Neural progenitor cell (in vitro differentiated cells): Measurements from ENCODE around the gene HIBADH. TPM values are rescaled to one million over a fixed set of nuclear protein-coding genes. Genes with fewer than 3 reads are reported as not detected.

Experiments
- DNase-seq: peaks from one replicate; pipeline ENCODE4 v3.0.0-alpha.2; 2016; ENCODE audit warnings: low spot score
- H2AFZ ChIP-seq: fragments of 200-600 bp; sonication (generic); replicated peaks from 2 replicates; pipeline ENCODE4 v1.6.1; 2016; ENCODE audit warnings: antibody characterized with exemption
- H3F3A ChIP-seq: fragments of 200-600 bp; sonication (generic); 2 replicates; pipeline ENCODE4 v1.6.1; 2016; ENCODE audit warnings: antibody characterized with exemption, low read depth
- H3K27ac ChIP-seq: fragments of 200-600 bp; sonication (generic); 2 replicates; pipeline ENCODE4 v1.5.1; 2016; ENCODE audit warnings: mild to moderate bottlenecking
- H3K27me3 ChIP-seq: fragments of 200-600 bp; sonication (generic); 2 replicates; pipeline ENCODE4 v1.6.1; 2016; ENCODE audit warnings: mild to moderate bottlenecking, moderate library complexity
- H3K36me3 ChIP-seq: fragments of 200-600 bp; sonication (generic); 2 replicates; pipeline ENCODE4 v1.5.1; 2016
- H3K4me1 ChIP-seq: fragments of 200-600 bp; sonication (generic); 2 replicates; pipeline ENCODE4 v1.6.1; 2016; ENCODE audit warnings: mixed run types
- H3K4me2 ChIP-seq: fragments of 200-600 bp; sonication (generic); 2 replicates; pipeline ENCODE4 v1.6.1; 2016
- H3K4me3 ChIP-seq: fragments of 200-600 bp; sonication (generic); 2 replicates; pipeline ENCODE4 v1.5.1; 2016
- H3K79me2 ChIP-seq: fragments of 200-600 bp; sonication (generic); 2 replicates; pipeline ENCODE4 v1.6.1; 2016; ENCODE audit warnings: low read depth
- H3K9ac ChIP-seq: fragments of 200-600 bp; sonication (generic); 2 replicates; pipeline ENCODE4 v1.6.1; 2016
- H3K9me3 ChIP-seq: fragments of 200-600 bp; sonication (generic); 2 replicates; pipeline ENCODE4 v1.5.1; 2016; ENCODE audit warnings: low read depth
- H4K20me1 ChIP-seq: fragments of 200-600 bp; sonication (generic); 2 replicates; pipeline ENCODE4 v1.6.1; 2016; ENCODE audit warnings: low read depth
- H3K27ac Mint-ChIP-seq: 3 replicates; pipeline ENCODE4 v1.8.0; 2021; ENCODE audit warnings: mixed read lengths
- H3K27me3 Mint-ChIP-seq: 2 replicates; pipeline ENCODE4 v1.8.0; 2022; ENCODE audit warnings: low read depth, mild to moderate bottlenecking, inconsistent platforms, moderate library complexity, mixed read lengths; ENCODE audit not compliant: insufficient read depth
- H3K36me3 Mint-ChIP-seq: 3 replicates; pipeline ENCODE4 v1.8.0; 2021; ENCODE audit warnings: mixed read lengths
- H3K4me1 Mint-ChIP-seq: 3 replicates; pipeline ENCODE4 v1.8.0; 2021; ENCODE audit warnings: mixed read lengths
- H3K4me3 Mint-ChIP-seq: 3 replicates; pipeline ENCODE4 v1.8.0; 2021; ENCODE audit warnings: mild to moderate bottlenecking, moderate library complexity, mixed read lengths
- H3K9me3 Mint-ChIP-seq: 3 replicates; pipeline ENCODE4 v1.8.0; 2020; ENCODE audit warnings: mixed read lengths
- EZH2 ChIP-seq: fragments of 200-600 bp; sonication (generic); IDR thresholded peaks from 2 replicates; pipeline ENCODE4 v1.6.1; 2017; ENCODE audit warnings: antibody characterized with exemption, mild to moderate bottlenecking, moderate library complexity
- EZH2phosphoT487 ChIP-seq: fragments of 200-600 bp; sonication (generic); IDR thresholded peaks from 2 replicates; pipeline ENCODE4 v1.6.1; 2017; ENCODE audit warnings: antibody characterized with exemption
- total RNA-seq: library from RNA; depleted of rRNA; stranded (reverse); fragments of >200 nt; gene quantifications from 2 replicates; pipeline ENCODE4 v1.2.3, GENCODE V29; 2015; ENCODE audit warnings: low replicate concordance
- TF ChIP-seq, protein P1 (sequence below): fragments of 200-600 bp; sonication (generic); IDR thresholded peaks from 2 replicates; pipeline ENCODE4 v1.5.1; 2017; ENCODE audit warnings: antibody characterized with exemption, mild to moderate bottlenecking

HIBADH gene
- total RNA-seq, 1 donor from 2014 or later = 88.6 TPM

DNA sequence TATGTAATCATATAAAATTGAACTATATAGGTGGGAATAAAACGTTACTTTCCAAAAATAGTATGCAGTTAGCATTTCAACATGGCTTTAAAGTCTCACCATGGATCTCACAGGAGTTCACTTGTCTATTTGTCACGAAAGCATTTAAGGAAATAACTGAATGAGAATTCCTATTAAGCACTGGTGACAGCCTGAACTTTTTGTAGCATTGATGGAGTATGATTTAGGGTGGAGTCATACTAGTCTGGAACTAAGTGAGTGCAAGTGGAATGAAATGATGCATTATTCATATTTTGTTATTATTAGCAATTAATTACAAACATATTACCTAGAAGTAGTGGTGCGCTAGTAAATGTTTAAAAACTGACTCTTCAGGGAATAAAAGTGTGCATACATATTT is 26.0 kb upstream of the HIBADH start:
- H3K79me2 ChIP-seq = no peaks in the 10 kb centered on the region
- no peaks in the 10 kb centered on the region for H3K27me3 Mint-ChIP-seq
- H3K4me3 Mint-ChIP-seq = no peak overlapping the region
- no peak overlapping the region for H3K27ac ChIP-seq
- H3K4me1 Mint-ChIP-seq = no peaks in the 10 kb centered on the region
- no peaks in the 10 kb centered on the region for H3K36me3 ChIP-seq
- no peaks in the 10 kb centered on the region for H3K27me3 ChIP-seq
- H3K4me2 ChIP-seq = no peak overlapping the region
- H3K4me1 ChIP-seq = peaks cover 4% of the 10 kb centered on the region
- no peaks in the 10 kb centered on the region for H3F3A ChIP-seq
- H3K9me3 Mint-ChIP-seq = peaks cover 3% of the 10 kb centered on the region
- H3K36me3 Mint-ChIP-seq = no peaks in the 10 kb centered on the region
- H3K9ac ChIP-seq = no peak overlapping the region
- no peak overlapping the region for H3K4me3 ChIP-seq
- TF ChIP-seq, protein P1, sequence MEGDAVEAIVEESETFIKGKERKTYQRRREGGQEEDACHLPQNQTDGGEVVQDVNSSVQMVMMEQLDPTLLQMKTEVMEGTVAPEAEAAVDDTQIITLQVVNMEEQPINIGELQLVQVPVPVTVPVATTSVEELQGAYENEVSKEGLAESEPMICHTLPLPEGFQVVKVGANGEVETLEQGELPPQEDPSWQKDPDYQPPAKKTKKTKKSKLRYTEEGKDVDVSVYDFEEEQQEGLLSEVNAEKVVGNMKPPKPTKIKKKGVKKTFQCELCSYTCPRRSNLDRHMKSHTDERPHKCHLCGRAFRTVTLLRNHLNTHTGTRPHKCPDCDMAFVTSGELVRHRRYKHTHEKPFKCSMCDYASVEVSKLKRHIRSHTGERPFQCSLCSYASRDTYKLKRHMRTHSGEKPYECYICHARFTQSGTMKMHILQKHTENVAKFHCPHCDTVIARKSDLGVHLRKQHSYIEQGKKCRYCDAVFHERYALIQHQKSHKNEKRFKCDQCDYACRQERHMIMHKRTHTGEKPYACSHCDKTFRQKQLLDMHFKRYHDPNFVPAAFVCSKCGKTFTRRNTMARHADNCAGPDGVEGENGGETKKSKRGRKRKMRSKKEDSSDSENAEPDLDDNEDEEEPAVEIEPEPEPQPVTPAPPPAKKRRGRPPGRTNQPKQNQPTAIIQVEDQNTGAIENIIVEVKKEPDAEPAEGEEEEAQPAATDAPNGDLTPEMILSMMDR = no peak
- no peak for TF ChIP-seq EZH2phosphoT487
- no peak for TF ChIP-seq EZH2
- no peak overlapping the region for H2AFZ ChIP-seq
- no peak overlapping the region for H3K27ac Mint-ChIP-seq
- no peaks in the 10 kb centered on the region for H3K9me3 ChIP-seq
- no peak for DNase-seq
- H4K20me1 ChIP-seq = no peaks in the 10 kb centered on the region

DNA sequence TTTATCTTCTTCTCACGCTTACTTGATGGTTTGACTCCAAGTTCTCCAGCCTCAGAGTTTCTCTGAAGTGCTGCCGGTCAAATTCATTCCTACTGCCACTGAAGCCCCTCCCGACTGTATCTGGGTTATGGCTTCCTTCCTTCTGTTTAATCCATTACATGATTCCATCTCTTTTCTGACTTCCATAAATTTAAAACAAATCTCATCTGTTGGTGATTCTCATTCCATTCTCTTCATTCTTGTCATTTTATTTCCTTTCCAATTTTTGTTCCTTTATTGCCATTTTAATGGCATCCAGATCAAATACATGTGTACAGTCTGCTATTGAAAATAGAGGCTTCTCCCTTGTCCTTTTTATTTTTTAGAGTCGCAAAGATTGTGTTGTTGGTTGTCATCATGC is 25.4 kb upstream of the HIBADH start:
- H3F3A ChIP-seq = no peaks in the 10 kb centered on the region
- no peak overlapping the region for H3K4me2 ChIP-seq
- Mint-ChIP-seq H3K36me3 (no peaks in the 10 kb centered on the region), H3K4me3 (no peak overlapping the region), H3K9me3 (peaks cover 3% of the 10 kb centered on the region), H3K27ac (no peak overlapping the region), H3K27me3 (no peaks in the 10 kb centered on the region), H3K4me1 (no peaks in the 10 kb centered on the region)
- H3K9me3 ChIP-seq = no peaks in the 10 kb centered on the region
- no peak overlapping the region for H3K27ac ChIP-seq
- H2AFZ ChIP-seq = no peak overlapping the region
- no peaks in the 10 kb centered on the region for H3K36me3 ChIP-seq
- DNase-seq = no peak
- H3K4me1 ChIP-seq = peaks cover 4% of the 10 kb centered on the region
- no peak overlapping the region for H3K4me3 ChIP-seq
- H3K9ac ChIP-seq = no peak overlapping the region
- TF ChIP-seq, protein P1 = no peak
- TF ChIP-seq EZH2 (no peak), EZH2phosphoT487 (no peak)
- no peaks in the 10 kb centered on the region for H4K20me1 ChIP-seq
- no peaks in the 10 kb centered on the region for H3K79me2 ChIP-seq
- H3K27me3 ChIP-seq = no peaks in the 10 kb centered on the region

DNA sequence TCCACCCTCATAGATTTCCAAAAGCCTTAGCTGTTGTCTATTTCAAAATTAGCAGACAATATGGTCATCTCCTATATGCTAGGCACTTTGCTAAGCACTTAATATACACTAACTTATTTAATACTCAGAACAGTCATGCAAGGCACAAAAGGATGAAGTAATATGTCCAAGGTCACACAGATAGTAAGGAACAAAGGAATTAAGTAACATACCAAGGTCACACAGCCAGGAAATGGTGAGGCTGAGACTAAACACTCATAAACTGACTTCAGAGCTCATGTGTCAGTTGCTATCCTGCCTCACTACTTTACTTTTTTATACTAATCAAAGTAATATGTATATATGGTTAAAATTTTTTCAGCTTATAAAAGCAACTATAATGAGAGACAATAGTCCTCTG is 23.6 kb upstream of the HIBADH start:
- peaks cover 3% of the 10 kb centered on the region for H3K9me3 Mint-ChIP-seq
- Histone ChIP-seq H3K4me1 (peaks cover 4% of the 10 kb centered on the region), H3K27ac (no peak overlapping the region), H3K27me3 (no peaks in the 10 kb centered on the region), H3K4me2 (no peak overlapping the region), H3K79me2 (no peaks in the 10 kb centered on the region), H3K36me3 (no peaks in the 10 kb centered on the region), H3F3A (no peaks in the 10 kb centered on the region), H2AFZ (no peak overlapping the region), H3K9me3 (no peaks in the 10 kb centered on the region), H3K4me3 (no peak overlapping the region), H4K20me1 (no peaks in the 10 kb centered on the region), H3K9ac (no peak overlapping the region)
- no peaks in the 10 kb centered on the region for H3K36me3 Mint-ChIP-seq
- no peak overlapping the region for H3K27ac Mint-ChIP-seq
- no peaks in the 10 kb centered on the region for H3K4me1 Mint-ChIP-seq
- no peak for DNase-seq
- TF ChIP-seq EZH2phosphoT487 (no peak), EZH2 (no peak)
- TF ChIP-seq, protein P1 = no peak
- no peak overlapping the region for H3K4me3 Mint-ChIP-seq
- H3K27me3 Mint-ChIP-seq = no peaks in the 10 kb centered on the region

DNA sequence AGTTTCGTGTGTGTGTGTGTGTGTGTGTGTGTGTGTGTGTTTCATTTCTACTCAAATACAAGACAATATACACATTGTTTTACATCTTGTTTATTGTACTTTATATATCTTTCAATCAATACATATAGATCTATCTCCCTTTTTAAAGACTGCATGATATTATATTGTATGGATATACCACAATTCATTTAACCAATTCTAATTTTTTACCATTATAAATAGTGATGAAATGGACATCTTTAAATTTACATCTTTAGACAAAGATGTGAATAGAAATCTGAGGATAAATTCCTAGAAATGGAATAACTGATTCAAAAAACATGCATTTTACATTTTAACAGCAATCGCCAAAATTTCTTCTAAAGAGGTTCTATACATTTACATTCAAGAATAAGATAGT is 23.2 kb upstream of the HIBADH start:
- Histone ChIP-seq H3K4me1 (peaks cover 4% of the 10 kb centered on the region), H2AFZ (no peak overlapping the region), H3K9me3 (no peaks in the 10 kb centered on the region), H3K4me2 (no peak overlapping the region), H3K27ac (no peak overlapping the region), H4K20me1 (no peaks in the 10 kb centered on the region), H3K4me3 (no peak overlapping the region), H3F3A (no peaks in the 10 kb centered on the region), H3K36me3 (no peaks in the 10 kb centered on the region), H3K79me2 (no peaks in the 10 kb centered on the region), H3K9ac (no peak overlapping the region), H3K27me3 (no peaks in the 10 kb centered on the region)
- H3K4me1 Mint-ChIP-seq = no peaks in the 10 kb centered on the region
- H3K27me3 Mint-ChIP-seq = no peaks in the 10 kb centered on the region
- no peaks in the 10 kb centered on the region for H3K36me3 Mint-ChIP-seq
- H3K27ac Mint-ChIP-seq = no peak overlapping the region
- DNase-seq = no peak
- H3K4me3 Mint-ChIP-seq = no peak overlapping the region
- peaks cover 3% of the 10 kb centered on the region for H3K9me3 Mint-ChIP-seq
- TF ChIP-seq EZH2phosphoT487 (no peak), EZH2 (no peak)
- TF ChIP-seq, protein P1 = no peak
